ENCODE results near the gene HSP90AB1. TPM values are rescaled to one million over a fixed set of nuclear protein-coding genes. Genes with fewer than 3 reads are reported as not detected.

The HSP90AB1 gene
- total and polyA plus RNA-seq, 2 experiments from 2014 or later = 440 to 891 TPM

- Histone ChIP-seq H3K9me3 (ENCODE audit: low read depth) (no peaks in the 10 kb centered on the region), H3K36me3 (replicated peaks; ENCODE audit: insufficient read depth, low read depth) (no peaks in the 10 kb centered on the region), H3K27ac (no peak overlapping the region), H4K20me1 (ENCODE audit: insufficient read depth, poor library complexity, severe bottlenecking) (peaks cover 4% of the 10 kb centered on the region), H3K4me1 (ENCODE audit: insufficient read depth) (peaks cover 15% of the 10 kb centered on the region), H3K4me3 (no peak overlapping the region), H3K27me3 (peaks cover 42% of the 10 kb centered on the region), H3K79me2 (peaks cover 14% of the 10 kb centered on the region), H3K4me2 (no peak overlapping the region), H2AFZ (no peak overlapping the region), H3K9me2 (replicated peaks; ENCODE audit: insufficient read depth) (no peaks in the 10 kb centered on the region)
- TF ChIP-seq EZH2phosphoT487 (IDR thresholded peaks at IDR 0.05; ENCODE audit: low read depth, severe bottlenecking, unreplicated experiment) (no peak), CTCF (IDR thresholded peaks at IDR 0.05; ENCODE audit: poor library complexity) (peak; percentile 83)
- WGBS (ENCODE audit: low lambda C conversion rate, missing lambda C conversion rate) = 8% methylated on average over 5 of the region's 5 CpGs
- peak; percentile 75 for DNase-seq (ENCODE audit: low spot score)
Measured at GRCh38 chr6:44268095-44268628, 21.3 kb downstream of the HSP90AB1 start.

- no peak for DNase-seq (ENCODE audit: low spot score)
- TF ChIP-seq CTCF (IDR thresholded peaks at IDR 0.05; ENCODE audit: poor library complexity) (no peak), EZH2 (IDR thresholded peaks at IDR 0.05; ENCODE audit: borderline replicate concordance) (no peak), EZH2phosphoT487 (IDR thresholded peaks at IDR 0.05; ENCODE audit: low read depth, severe bottlenecking, unreplicated experiment) (no peak)
- H4K20me1 ChIP-seq (ENCODE audit: insufficient read depth, poor library complexity, severe bottlenecking) = no peaks in the 10 kb centered on the region
Measured at GRCh38 chr6:44269178-44269920, 22.4 kb downstream of the HSP90AB1 start.

GRCh38 chr6:44269921-44270525 lies 23.1 kb downstream of the HSP90AB1 start, which contains the start of gene TMEM151B:
Gene TMEM151B, plus strand, starts transcription at chr6:44270450. Its CDS starts 293 bp downstream, at chr6:44270743.
- H3K27ac ChIP-seq = no peak within 1 kb of the TSS
- H3K79me2 ChIP-seq = no peaks in the 10 kb centered on the region
- H3K4me3 ChIP-seq = no peak within 1 kb of the TSS
- H3K27me3 ChIP-seq = peaks cover 55% of the 10 kb centered on the region
- H4K20me1 ChIP-seq (ENCODE audit: insufficient read depth, poor library complexity, severe bottlenecking) = no peaks in the 10 kb centered on the region
- H3K4me2 ChIP-seq = peak within 1 kb of the TSS; percentile 88
- no peaks in the 10 kb centered on the region for H3K36me3 ChIP-seq (replicated peaks; ENCODE audit: insufficient read depth, low read depth)
- TF ChIP-seq EZH2 (IDR thresholded peaks at IDR 0.05; ENCODE audit: borderline replicate concordance) (peak; percentile 84), EZH2phosphoT487 (IDR thresholded peaks at IDR 0.05; ENCODE audit: low read depth, severe bottlenecking, unreplicated experiment) (no peak)
- WGBS (ENCODE audit: low lambda C conversion rate, missing lambda C conversion rate) = 8% methylated on average over 10 of the region's 29 CpGs
- no peaks in the 10 kb centered on the region for H3K9me3 ChIP-seq (ENCODE audit: low read depth)
- no peaks in the 10 kb centered on the region for H3K4me1 ChIP-seq (ENCODE audit: insufficient read depth)
- no peak within 1 kb of the TSS for H2AFZ ChIP-seq
- H3K9me2 ChIP-seq (replicated peaks; ENCODE audit: insufficient read depth) = no peaks in the 10 kb centered on the region
- DNase-seq (ENCODE audit: low spot score) = no peak

More at GRCh38 chr6:44269178-44269920, 22.4 kb downstream of the HSP90AB1 start:
- no peaks in the 10 kb centered on the region for H3K36me3 ChIP-seq (replicated peaks; ENCODE audit: insufficient read depth, low read depth)
- peaks cover 53% of the 10 kb centered on the region for H3K27me3 ChIP-seq
- no peak overlapping the region for H2AFZ ChIP-seq
- peaks cover 4% of the 10 kb centered on the region for H3K79me2 ChIP-seq
- no peak overlapping the region for H3K27ac ChIP-seq
- 93% methylated on average over 1 of the region's 1 CpG for WGBS (ENCODE audit: low lambda C conversion rate, missing lambda C conversion rate)
- H3K4me3 ChIP-seq = no peak overlapping the region
- H3K4me1 ChIP-seq (ENCODE audit: insufficient read depth) = peaks cover 3% of the 10 kb centered on the region
- H3K9me2 ChIP-seq (replicated peaks; ENCODE audit: insufficient read depth) = no peaks in the 10 kb centered on the region
- no peaks in the 10 kb centered on the region for H3K9me3 ChIP-seq (ENCODE audit: low read depth)
- H3K4me2 ChIP-seq = no peak overlapping the region

Data from hepatocyte (in vitro differentiated cells).